ENCODE data around the gene ZNF473.

Gene ZNF473

GRCh38 chr19:50025794-50026549 lies at the start of gene ZNF473:
Gene ZNF473, plus strand, starts transcription at chr19:50026005. Its CDS starts 5,078 bp downstream, at chr19:50031083.
- peak; percentile 64 to 74 (median 70) for DNase-seq (ENCODE audit: low read depth in 2 of 3, low spot score in 2 of 3)

GRCh38 chr19:49976496-49976895 lies 49.3 kb upstream of the ZNF473 start:
- no peak for DNase-seq (ENCODE audit: low read depth in 2 of 3, low spot score in 2 of 3)

GRCh38 chr19:49977076-49977475 lies 48.7 kb upstream of the ZNF473 start:
- DNase-seq (ENCODE audit: low read depth in 2 of 3, low spot score in 2 of 3) = no peak

- DNase-seq (ENCODE audit: low read depth in 2 of 3, low spot score in 2 of 3) = no peak
Measured at GRCh38 chr19:49977881-49978280, 47.9 kb upstream of the ZNF473 start.

GRCh38 chr19:49978324-49978723 lies 47.5 kb upstream of the ZNF473 start:
- DNase-seq (ENCODE audit: low read depth in 2 of 3, low spot score in 2 of 3) = no peak

- DNase-seq (ENCODE audit: low read depth in 2 of 3, low spot score in 2 of 3) = no peak
Measured at GRCh38 chr19:49981603-49982593, 43.9 kb upstream of the ZNF473 start.

GRCh38 chr19:49983645-49984229 lies 42.1 kb upstream of the ZNF473 start:
- DNase-seq (ENCODE audit: low read depth in 2 of 3, low spot score in 2 of 3) = peak; percentile 48 to 84 (median 80)

GRCh38 chr19:49984491-49984890 lies 41.3 kb upstream of the ZNF473 start:
- DNase-seq (ENCODE audit: low read depth in 2 of 3, low spot score in 2 of 3) = no peak

GRCh38 chr19:49985871-49986270 lies 39.9 kb upstream of the ZNF473 start:
- DNase-seq (ENCODE audit: low read depth in 2 of 3, low spot score in 2 of 3) = no peak

GRCh38 chr19:49986354-49986753 lies 39.5 kb upstream of the ZNF473 start:
- DNase-seq (ENCODE audit: low read depth in 2 of 3, low spot score in 2 of 3) = no peak

GRCh38 chr19:49987159-49987698 lies 38.6 kb upstream of the ZNF473 start:
- peak; percentile 54 to 63 (median 57) for DNase-seq (ENCODE audit: low read depth in 2 of 3, low spot score in 2 of 3)

- no peak for DNase-seq (ENCODE audit: low read depth in 2 of 3, low spot score in 2 of 3)
Measured at GRCh38 chr19:49988007-49988406, 37.8 kb upstream of the ZNF473 start.

GRCh38 chr19:49988433-49988832 lies 37.4 kb upstream of the ZNF473 start:
- no peak for DNase-seq (ENCODE audit: low read depth in 2 of 3, low spot score in 2 of 3)

GRCh38 chr19:49997709-49998108 lies 28.1 kb upstream of the ZNF473 start:
- no peak for DNase-seq (ENCODE audit: low read depth in 2 of 3, low spot score in 2 of 3)

- DNase-seq (ENCODE audit: low read depth in 2 of 3, low spot score in 2 of 3) = no peak
Measured at GRCh38 chr19:49999371-50000010, 26.3 kb upstream of the ZNF473 start.

- no peak for DNase-seq (ENCODE audit: low read depth in 2 of 3, low spot score in 2 of 3)
Measured at GRCh38 chr19:50000038-50000840, 25.6 kb upstream of the ZNF473 start.

- DNase-seq (ENCODE audit: low read depth in 2 of 3, low spot score in 2 of 3) = no peak
Measured at GRCh38 chr19:50000841-50001557, 24.8 kb upstream of the ZNF473 start.

- DNase-seq (ENCODE audit: low read depth in 2 of 3, low spot score in 2 of 3) = no peak
Measured at GRCh38 chr19:50001775-50002174, 24.0 kb upstream of the ZNF473 start.

- DNase-seq (ENCODE audit: low read depth in 2 of 3, low spot score in 2 of 3) = no peak
Measured at GRCh38 chr19:50002386-50002960, 23.3 kb upstream of the ZNF473 start.
